GM19468 (cell line): ENCODE results near the gene PSMG4.

ENCODE experiments used
- ATAC-seq: cut with Tn5 transposase; IDR thresholded peaks from one replicate; pipeline ENCODE4 v1.9.1; 2021; ENCODE audit warnings: mild to moderate bottlenecking, moderate library complexity, moderate number of reproducible peaks; ENCODE audit not compliant: unreplicated experiment; ENCODE audit errors: extremely low read depth

The PSMG4 gene, protein sequence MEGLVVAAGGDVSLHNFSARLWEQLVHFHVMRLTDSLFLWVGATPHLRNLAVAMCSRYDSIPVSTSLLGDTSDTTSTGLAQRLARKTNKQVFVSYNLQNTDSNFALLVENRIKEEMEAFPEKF

DNA sequence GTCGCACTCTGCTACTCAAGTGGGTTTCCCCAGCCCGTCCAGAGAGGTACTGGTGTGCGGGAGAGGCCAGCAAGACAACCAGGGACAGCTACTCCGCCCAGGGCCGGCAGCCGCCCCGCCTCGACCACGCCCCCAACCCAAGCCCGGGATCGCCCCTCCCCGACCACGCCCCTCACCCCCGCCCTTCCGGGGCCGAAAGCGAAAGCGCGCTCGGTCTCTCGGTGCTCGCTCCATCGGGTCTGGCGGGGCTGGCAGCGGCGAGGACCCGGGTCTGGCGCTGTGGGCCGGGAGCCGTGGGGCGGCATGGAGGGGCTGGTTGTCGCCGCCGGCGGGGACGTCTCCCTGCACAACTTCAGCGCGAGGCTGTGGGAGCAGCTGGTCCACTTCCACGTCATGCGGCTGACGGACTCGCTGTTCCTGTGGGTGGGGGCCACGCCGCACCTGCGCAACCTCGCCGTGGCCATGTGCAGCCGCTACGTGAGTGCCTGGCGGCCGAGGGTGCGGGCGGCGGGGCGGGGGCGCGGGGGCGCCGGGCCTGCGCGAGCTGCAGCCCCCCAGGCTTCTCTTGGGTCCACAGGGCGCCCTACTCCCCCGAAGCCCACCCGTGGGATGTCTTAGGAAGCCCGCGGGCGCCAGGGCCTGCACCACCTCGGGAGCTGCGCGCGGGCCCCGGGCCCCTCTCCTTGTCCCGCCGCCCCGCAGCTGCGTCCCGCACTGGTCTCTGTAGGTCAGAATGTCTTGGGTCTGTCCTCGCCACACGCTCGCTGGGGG, at the start of gene PSMG4:
Gene PSMG4 (plus strand): TSS at position 228 of the 771 bp plus-strand sequence. CDS start 76 bp downstream, at position 304.
- ATAC-seq = peak; percentile 48

DNA sequence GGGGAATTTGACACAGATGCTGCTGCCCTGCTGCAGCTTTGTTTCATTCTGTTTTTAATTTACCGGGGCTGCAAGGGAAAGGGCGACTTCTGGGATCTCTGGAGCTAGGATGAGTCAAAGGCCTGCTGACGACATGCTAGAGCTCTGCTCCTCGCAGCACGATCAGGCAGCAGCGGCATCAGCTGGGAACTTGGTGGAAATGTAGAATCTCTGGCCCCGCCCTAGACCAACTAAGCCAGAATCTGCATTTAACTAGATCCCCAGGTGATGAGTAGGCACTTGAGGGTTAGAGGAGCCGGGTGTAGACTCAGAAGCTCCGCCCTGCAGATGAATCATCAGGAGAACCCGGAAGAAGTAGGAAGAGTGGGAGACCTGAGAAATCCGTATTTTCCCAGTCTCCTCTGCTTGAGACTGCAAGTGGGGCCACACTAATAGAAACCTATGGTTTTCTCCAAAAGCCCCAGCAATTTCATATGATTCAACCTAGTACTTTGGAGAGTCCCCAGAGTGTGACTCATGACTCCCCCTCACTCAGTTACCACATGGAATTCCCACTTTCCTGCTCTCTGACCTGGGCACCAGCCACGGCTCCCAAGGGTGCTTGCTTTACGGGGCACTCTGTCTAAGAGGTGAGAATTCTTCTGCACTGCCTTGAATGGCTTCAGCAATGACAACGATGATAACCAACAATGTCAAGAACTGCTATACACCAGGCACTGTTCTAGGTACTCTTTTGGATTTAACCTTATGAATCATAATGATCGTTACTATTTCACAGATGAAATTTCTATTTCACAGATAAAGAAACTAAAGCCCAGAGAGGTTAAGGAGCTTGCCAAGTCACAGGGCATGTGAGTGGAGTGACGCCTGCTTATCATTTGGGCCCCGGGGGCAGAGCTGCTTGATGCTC, 49.4 kb upstream of the PSMG4 start:
- peak; percentile 13 for ATAC-seq

DNA sequence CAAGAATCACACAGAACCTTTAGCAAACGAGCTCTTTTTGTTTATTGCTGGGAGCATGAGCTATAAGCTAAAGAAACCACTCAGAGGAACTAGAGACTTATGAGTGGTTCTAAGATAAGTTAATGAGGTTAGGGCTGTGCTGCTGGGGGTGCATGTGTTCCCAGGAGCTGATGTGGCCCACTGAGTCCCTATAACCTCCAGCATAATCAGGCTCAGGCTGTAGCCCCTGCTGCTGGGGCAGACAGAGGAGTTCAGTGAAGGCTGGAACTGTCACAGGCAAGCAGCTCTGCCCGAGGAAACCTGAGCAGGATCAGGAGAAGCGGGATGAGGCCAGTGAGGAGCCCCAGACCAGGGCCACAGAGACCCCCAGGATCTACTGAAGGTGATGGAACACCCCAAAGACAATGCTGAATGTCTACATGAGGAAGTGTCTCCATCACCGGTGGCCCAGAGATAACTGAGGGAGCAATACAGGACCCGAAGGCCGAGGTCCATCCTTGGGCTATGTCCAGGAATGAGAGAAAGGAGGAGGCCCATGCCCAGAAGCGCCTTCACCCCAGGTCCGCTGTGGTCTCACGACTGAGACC, 48.6 kb upstream of the PSMG4 start:
- no peak for ATAC-seq

DNA sequence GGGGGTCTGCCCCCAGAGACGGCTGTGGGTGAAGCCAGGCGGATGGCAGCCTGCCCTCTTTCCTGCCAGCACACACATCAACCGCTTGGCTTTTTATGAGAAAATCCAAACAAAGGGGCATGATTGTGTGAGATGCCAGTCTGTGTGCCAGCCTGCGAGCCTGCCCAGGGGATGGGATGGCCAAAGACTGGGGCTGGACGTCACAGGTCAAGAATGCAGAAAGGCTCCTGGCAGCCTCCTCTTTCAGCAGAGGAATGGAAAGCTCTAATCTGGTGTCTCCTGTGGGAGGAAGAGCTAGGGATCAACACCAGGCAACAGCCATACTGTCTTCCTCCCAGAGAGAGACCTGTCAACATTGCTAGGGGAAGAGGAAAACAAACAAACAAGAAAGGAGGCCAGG, 47.1 kb upstream of the PSMG4 start:
- no peak for ATAC-seq

DNA sequence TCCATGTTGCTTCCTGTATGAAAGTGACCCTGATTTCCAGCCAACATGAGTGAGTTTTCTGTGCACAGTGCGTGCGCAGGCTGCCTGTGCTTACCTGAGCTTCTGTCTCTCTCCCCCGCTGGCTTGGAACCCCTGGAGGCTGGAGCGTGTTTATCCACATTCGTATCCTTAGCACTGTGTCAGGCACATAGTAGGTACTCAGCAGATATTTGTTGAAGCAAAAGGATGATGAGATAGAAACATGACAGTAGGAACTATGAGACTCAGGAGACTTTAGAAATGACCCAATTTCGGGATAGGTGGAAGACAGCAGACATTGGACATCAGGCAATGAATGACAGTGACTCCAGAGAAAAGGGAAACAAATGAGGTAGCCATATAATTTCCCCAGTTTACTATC, 46.5 kb upstream of the PSMG4 start:
- no peak for ATAC-seq

DNA sequence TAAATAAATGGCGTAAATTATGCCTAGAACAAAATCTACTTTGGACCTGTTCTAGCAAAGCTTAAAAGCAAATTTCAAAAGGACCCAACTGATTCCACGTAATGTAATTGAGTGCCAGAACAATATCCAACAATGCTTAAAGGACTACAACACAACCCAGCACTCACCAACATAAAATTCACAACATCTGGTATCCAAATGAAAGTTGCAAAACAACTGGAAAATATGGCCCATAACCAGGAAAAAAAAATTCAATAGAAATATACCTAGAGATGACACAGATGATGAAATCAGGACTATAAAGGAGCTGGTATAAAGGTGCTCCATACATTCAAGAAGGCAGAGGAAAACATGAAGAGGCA, 45.4 kb upstream of the PSMG4 start:
- no peak for ATAC-seq

DNA sequence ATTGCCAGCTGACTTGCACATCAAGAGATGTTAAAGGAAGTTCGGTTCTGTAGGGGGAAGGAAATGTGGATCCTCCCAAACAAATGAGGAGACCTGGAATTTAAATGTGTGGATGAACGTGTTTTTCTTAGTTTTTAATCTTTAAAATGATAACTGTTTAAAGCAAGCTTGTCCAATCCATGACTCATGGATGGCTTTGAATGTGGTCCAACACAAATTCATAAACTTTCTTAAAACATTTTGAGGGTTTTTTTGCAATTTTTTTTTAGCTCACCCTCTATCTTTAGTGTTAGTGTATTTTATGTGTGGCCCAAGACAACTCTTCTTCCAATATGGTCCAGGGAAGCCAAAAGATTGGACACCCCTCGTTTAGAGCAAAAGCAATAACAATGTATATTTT, 43.8 kb upstream of the PSMG4 start:
- no peak for ATAC-seq

DNA sequence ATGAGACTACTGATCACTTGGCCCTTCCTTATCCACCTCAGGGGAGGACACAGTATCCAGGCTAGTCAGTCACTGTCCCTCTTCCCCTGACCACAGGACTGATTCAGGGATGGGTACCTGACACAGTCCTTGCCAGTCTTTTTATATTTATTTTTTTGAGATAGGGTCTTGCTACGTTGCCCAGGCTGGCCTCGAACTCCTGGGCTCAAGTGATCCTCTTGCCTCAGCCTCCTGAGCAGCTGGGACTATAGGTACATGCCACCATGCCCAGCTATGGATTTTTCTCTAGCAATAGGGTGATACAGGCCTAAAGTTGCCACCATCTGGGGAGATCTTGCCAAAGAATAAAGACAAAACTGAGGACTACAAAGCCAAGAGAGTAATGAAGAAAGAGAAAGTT, 41.5 kb upstream of the PSMG4 start:
- ATAC-seq = no peak

DNA sequence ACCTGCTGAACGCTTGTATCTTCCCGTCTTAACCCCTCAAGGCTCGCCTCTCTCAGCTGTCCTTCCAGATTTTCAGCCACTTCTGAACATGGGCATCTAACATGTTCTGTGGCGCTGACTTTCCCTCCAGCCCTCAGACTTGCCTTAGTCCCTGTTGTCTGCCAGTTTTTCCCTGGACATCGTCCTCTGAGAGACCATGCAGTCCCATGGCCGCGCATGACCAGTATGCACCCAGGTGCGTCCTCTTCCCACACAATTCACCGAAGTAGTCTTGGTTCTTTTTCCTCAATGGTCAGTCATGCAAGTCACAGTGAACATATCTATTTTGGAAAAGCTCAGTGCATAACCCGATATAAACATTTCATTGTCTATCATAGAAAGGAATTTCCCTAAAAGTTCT, 40.5 kb upstream of the PSMG4 start:
- ATAC-seq = no peak

DNA sequence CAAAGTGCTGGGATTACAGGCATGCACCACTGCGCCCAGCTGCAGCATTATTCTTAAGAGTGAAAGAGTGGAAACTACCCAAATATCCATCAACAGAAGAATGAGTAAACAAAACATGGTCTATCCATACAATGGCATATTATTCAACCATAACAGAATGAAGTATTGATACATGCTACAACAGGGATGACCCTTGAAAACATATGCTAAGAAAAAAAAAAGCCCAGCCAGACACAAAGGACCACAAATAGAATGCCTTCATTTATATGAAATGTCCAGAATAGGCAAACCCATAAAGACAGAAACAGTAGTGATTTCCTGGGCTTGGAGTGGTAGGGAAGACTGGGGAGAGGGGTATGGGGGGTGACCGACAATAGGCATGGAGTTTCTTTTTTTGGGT, 38.4 kb upstream of the PSMG4 start:
- ATAC-seq = no peak

DNA sequence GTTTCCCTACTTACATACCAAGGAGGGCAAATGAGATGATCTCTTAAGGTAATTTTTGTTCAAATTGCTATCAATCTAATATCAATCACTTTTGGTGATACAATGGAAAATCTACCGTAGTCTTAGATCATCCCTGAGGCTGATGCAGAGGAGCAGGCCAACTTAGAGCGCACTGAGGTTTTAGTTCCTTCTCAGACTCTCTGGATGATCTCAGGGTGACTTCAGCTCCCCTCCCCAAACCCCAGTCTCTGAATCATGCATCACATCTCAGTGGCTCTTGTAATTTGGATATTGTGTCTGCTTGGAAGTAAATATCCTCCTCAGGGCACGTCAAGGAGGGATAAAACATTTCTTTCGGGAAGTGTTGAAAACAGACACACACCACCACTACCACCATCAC, 37.2 kb upstream of the PSMG4 start:
- no peak for ATAC-seq

DNA sequence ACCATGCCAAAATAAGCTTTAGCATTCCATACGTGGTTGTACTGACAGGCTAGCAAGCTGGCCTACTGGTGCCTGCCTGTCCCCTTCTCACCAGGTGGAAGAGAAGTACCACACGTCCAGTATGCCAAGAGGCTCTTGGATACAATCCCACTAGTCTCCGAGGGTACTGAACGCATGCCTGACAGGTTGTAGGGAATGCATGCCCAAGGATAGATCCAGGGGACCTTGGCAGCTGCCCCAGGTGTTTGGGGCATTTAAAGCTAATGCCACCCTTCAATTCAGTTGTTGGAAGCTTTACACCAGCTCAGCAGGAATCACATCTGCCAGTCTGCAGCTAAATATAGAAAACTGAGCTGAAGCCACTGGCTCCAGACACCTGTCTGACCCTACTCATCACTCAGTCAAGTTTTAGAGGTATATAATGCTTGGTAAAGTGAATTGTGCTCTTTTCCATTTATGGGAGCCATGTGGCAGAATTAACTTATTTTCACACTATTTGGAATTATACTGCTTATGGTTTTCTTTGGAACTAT, 36.2 kb upstream of the PSMG4 start:
- ATAC-seq = no peak

DNA sequence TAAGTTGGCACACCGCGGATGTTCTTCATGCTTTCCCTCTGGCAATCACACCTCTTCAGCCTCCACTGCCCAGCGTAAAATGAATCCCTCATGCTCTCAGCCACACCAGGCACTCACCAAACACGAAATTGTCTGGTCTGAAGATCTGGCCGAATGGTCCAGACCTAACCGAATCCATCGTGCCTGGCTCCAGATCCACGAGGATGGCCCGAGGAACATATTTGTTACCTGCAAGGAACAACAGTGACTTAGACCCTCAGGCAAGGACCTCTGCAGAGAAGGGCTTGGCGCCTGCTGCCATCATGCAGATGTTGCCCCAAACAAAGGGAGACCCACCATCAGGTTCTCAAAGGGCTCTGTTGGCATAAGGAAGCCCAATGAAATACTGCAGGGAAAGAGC, 32.7 kb upstream of the PSMG4 start:
- ATAC-seq = no peak

DNA sequence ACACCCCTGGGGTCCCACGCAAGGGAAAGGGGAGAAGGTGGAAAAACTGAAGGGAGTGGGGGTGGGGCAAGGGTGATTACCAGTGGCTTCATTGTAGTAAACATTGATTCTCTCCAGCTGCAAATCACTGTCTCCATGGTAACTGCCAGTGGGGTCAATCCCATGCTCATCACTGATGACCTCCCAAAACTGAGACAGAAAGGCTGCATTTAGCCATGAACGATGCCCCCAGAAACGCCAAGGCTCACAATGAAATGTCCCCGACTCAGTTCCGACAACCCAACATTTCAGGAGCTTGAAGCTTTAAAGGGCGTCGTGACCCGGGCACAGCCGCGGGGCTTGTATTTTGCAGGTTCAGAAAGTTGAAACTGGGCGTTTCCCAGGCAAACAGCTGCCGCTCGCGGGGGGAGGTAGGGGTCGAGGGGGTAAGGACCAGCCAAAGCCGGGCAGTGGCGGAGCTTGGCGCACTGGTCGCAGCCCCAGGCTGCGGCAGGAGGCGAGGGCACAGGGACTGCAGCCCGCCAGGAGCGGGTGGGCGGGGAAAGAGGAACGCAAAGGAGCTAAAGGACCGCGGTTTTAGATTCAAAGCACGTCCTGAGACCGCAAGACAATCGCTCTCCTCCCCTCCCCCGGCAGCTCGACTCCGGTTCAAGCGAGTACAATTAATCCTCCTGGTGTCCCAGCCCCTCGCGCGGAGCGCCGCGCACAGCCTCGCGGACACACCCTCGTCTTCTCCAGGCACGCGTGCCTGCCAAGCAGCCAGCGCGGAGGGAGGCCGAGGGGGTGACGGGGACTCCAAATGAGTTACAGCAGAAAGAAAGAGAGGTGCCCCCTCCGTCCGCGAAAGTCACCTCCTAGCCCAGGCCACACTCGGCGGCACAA, 32.0 kb upstream of the PSMG4 start:
- ATAC-seq = no peak

DNA sequence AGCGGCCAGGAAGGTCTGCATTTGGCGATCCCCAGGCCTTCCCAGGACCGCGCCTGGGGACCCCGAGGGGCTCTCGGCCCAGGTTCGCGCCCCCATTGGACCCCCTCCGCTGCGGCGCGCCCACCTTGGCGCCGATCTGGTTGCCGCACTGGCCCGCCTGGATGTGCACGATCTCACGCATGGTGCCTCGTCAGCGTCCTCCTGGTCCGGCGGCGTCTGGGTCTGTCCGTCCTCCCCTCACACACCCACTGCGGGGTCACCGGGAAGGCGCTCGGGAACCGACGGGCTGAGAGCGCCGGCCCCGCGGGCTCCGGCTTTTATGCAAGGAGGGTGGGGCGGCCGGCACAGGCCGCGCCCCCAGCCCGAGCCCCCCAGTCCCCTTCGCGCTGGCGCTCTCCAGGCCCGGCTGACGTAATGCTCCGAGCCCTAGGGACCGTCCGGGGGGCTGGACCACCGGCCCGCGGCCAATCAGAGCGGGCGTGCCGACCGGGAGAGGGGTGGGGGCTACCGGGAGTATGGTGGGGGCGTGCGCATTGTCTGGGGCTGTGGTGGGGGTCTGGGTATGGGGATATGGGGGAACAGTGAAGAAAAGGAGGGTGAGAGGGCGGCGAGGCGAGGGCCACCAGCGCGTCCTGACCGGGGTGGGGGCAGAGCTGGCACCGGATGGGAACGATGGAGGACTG, 31.2 kb upstream of the PSMG4 start, which contains the start of gene TUBB2B:
Gene TUBB2B (minus strand): TSS at position 291 of the 683 bp plus-strand sequence. CDS start 110 bp downstream, at position 181.
- no peak for ATAC-seq

DNA sequence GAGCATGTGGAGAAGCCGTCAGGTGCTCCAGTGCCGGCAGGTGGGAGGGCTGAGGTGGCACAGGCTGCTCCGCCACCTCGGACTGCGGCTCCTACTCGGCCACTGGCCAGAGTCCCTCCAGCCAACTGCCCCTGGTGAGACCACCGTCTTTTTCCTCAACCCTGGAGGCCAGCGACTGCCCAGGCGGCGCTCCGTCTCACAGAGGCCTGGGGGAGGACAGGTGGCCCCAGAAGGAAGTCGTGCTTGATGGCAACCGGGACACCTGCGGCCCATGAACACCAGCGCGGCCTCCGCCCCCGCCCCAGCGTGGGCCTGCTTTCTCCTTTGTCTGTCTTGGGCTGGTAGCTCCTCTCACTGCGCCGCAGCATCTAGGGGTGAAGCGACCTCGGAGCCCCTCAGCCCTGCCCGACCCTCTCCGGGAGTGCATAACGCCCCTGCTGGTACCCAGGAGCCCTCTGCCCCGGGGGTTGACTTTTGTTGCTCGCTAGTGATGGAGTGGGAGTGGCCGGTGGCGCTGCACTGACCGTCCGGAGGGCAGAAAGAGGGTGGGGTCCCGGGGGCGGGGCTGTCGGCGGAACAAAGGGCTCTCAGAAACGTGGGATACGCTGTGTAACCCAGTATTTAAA, 30.6 kb upstream of the PSMG4 start:
- ATAC-seq = no peak

DNA sequence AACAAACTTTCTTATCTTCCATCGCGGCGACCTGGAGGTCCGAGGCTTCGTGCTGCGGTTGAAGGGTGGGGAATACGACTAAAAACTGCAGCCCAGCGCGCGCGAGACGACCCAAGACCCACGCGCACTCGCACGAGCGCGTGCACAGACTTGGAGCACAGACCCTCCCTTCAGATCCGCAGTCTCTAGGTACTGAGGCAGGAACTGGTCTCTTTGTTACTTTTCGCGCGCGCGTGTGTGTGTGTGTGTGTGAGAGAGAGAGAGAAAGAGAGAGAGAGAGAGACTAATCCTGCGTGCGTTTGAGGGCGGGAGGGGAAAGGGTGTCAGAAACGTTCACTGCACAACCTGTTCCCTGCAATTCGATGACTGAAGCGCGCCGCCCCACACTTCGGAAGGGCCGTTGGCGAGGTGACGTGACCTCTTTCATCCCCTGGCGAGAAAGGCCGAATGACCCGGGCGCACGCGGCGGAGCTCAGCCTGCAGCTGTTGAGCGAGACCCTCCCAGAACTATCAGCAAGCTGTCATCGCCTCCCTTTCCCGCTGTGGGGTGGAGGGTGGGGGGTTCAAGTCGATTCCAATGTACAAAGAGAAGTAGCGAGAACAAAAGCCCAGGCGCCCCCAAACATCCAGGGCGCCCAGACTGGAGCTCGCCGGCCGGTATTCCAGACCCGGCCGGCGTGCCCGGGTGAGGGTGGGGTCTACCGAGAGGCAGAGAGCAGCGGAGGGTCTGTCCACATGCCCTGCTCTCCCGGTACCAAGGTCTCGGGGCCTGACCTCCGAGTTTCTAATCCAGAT, 29.8 kb upstream of the PSMG4 start:
- ATAC-seq = no peak
